WTC11 (cell line): Measurements from ENCODE around the gene BMP7. TPM values are rescaled to one million over a fixed set of nuclear protein-coding genes. Genes with fewer than 3 reads are reported as not detected.

Source experiments
- ATAC-seq: fragments of 200-7000 bp; cut with Tn5 transposase; 2 replicates; pipeline ENCODE4 v1.10.0; 2021; ENCODE audit warnings: mild to moderate bottlenecking, moderate library complexity
- CTCF ChIA-PET: fragments of 300-600 bp; sonication (Branson Sonifier 250); formaldehyde crosslinking; loops from one replicate; lab custom pipeline; 2021; ENCODE audit warnings: antibody characterized with exemption; lab: Charles Lee
- POLR2A ChIA-PET: fragments of 350-600 bp; sonication (Branson Sonifier 250); formaldehyde crosslinking; loops from one replicate; lab custom pipeline; 2021; ENCODE audit warnings: antibody characterized with exemption; lab: Charles Lee
- DNase-seq: peaks from one replicate; pipeline ENCODE4 v3.0.0; 2021; ENCODE audit warnings: low spot score
- H3K27ac Mint-ChIP-seq: 2 replicates; pipeline ENCODE4 v1.8.0; 2021; ENCODE audit warnings: mixed read lengths
- H3K27me3 Mint-ChIP-seq: 2 replicates; pipeline ENCODE4 v1.8.0; 2021; ENCODE audit warnings: low read depth, mild to moderate bottlenecking, moderate library complexity, mixed read lengths
- H3K36me3 Mint-ChIP-seq: 2 replicates; pipeline ENCODE4 v1.8.0; 2021; ENCODE audit warnings: mixed read lengths
- H3K4me1 Mint-ChIP-seq: 2 replicates; pipeline ENCODE4 v1.8.0; 2022; ENCODE audit warnings: mixed read lengths
- H3K4me3 Mint-ChIP-seq: 2 replicates; pipeline ENCODE4 v1.8.0; 2021; ENCODE audit warnings: mild to moderate bottlenecking, moderate library complexity, mixed read lengths
- H3K9me3 Mint-ChIP-seq: 2 replicates; pipeline ENCODE4 v1.8.0; 2021; ENCODE audit warnings: mixed read lengths
- E2F1 ChIP-seq: sonication (generic); formaldehyde crosslinking; IDR thresholded peaks from 2 replicates; pipeline ENCODE4 v1.8.0; 2022; ENCODE audit warnings: mild to moderate bottlenecking, missing genetic modification reagents
- FOXK1 ChIP-seq: sonication (generic); formaldehyde crosslinking; IDR thresholded peaks from 2 replicates; pipeline ENCODE4 v1.8.0; 2022; ENCODE audit warnings: mild to moderate bottlenecking, moderate library complexity, missing genetic modification reagents
- FOXP1 ChIP-seq: sonication (generic); formaldehyde crosslinking; IDR thresholded peaks from 2 replicates; pipeline ENCODE4 v1.8.0; 2022; ENCODE audit warnings: missing genetic modification reagents, mild to moderate bottlenecking, moderate library complexity, borderline replicate concordance
- GABPB1 ChIP-seq: sonication (generic); formaldehyde crosslinking; IDR thresholded peaks from 2 replicates; pipeline ENCODE4 v1.8.1; 2023; ENCODE audit warnings: mild to moderate bottlenecking, missing genetic modification reagents
- HMGA2 ChIP-seq: fragments of 250-450 bp; sonication (Bioruptor Pico); IDR thresholded peaks from 2 replicates; pipeline ENCODE4 v1.4.0; 2021; ENCODE audit warnings: mild to moderate bottlenecking, moderate library complexity
- JUN ChIP-seq: sonication (generic); formaldehyde crosslinking; IDR thresholded peaks from 2 replicates; pipeline ENCODE4 v1.8.0; 2023; ENCODE audit warnings: mild to moderate bottlenecking, missing genetic modification reagents
- KAT7 ChIP-seq: sonication (generic); formaldehyde crosslinking; IDR thresholded peaks from 2 replicates; pipeline ENCODE4 v1.8.1; 2023; ENCODE audit warnings: missing genetic modification reagents, mild to moderate bottlenecking, borderline replicate concordance
- NR3C1 ChIP-seq: sonication (generic); formaldehyde crosslinking; conservative IDR thresholded peaks from 2 replicates; pipeline ENCODE4 v1.8.1; 2023; ENCODE audit warnings: low read depth, mild to moderate bottlenecking, missing genetic modification reagents
- RELA ChIP-seq: sonication (generic); formaldehyde crosslinking; IDR thresholded peaks from 2 replicates; pipeline ENCODE4 v1.8.1; 2022; ENCODE audit warnings: missing genetic modification reagents, mild to moderate bottlenecking, borderline replicate concordance
- SP1 ChIP-seq: sonication (generic); formaldehyde crosslinking; conservative IDR thresholded peaks from 2 replicates; pipeline ENCODE4 v1.8.1; 2022; ENCODE audit warnings: missing genetic modification reagents
- TP53 ChIP-seq: sonication (generic); formaldehyde crosslinking; IDR thresholded peaks from 2 replicates; pipeline ENCODE4 v1.8.1; 2023; ENCODE audit warnings: mild to moderate bottlenecking, missing genetic modification reagents
- USF2 ChIP-seq: sonication (generic); formaldehyde crosslinking; IDR thresholded peaks from 2 replicates; pipeline ENCODE4 v1.8.1; 2023; ENCODE audit warnings: mild to moderate bottlenecking, missing genetic modification reagents, moderate library complexity
- ZNF121 ChIP-seq: sonication (generic); formaldehyde crosslinking; IDR thresholded peaks from 2 replicates; pipeline ENCODE4 v1.8.0; 2023; ENCODE audit warnings: missing genetic modification reagents
- ZNF219 ChIP-seq: sonication (generic); formaldehyde crosslinking; IDR thresholded peaks from 2 replicates; pipeline ENCODE4 v1.8.0; 2023; ENCODE audit warnings: missing genetic modification reagents, mild to moderate bottlenecking, borderline replicate concordance
- ZNF232 ChIP-seq: sonication (generic); formaldehyde crosslinking; IDR thresholded peaks from 2 replicates; pipeline ENCODE4 v1.8.0; 2022; ENCODE audit warnings: mild to moderate bottlenecking, missing genetic modification reagents
- ZNF425 ChIP-seq: fragments of 250-450 bp; sonication (Bioruptor Pico); conservative IDR thresholded peaks from 2 replicates; pipeline ENCODE4 v1.9.0; 2021; ENCODE audit warnings: mild to moderate bottlenecking
- total RNA-seq: library from RNA; stranded (reverse); gene quantifications from 3 replicates; pipeline ENCODE4 v1.2.3, GENCODE V29; 2021
- TF ChIP-seq, protein P1 (sequence below): sonication (generic); formaldehyde crosslinking; IDR thresholded peaks from 2 replicates; pipeline ENCODE4 v1.8.1; 2022; ENCODE audit warnings: low read depth, missing genetic modification reagents, borderline replicate concordance
- TF ChIP-seq, protein P2 (sequence below): fragments of 200-600 bp; IDR thresholded peaks from 2 replicates; pipeline ENCODE4 v1.8.0; 2022; ENCODE audit warnings: antibody characterized with exemption
- TF ChIP-seq, protein P3 (sequence below): fragments of 250-450 bp; sonication (Bioruptor Pico); IDR thresholded peaks from 2 replicates; pipeline ENCODE4 v1.9.0; 2021; ENCODE audit warnings: mild to moderate bottlenecking

BMP7 gene
- total RNA-seq, 1 experiment from 2014 or later, result 40.7 TPM

- H3K4me3 Mint-ChIP-seq, result no peak overlapping the region
- ChIA-PET CTCF (no interaction called here), POLR2A (no interaction called here)
- DNase-seq (no peak), ATAC-seq (no peak)
- peaks cover 2% of the 10 kb centered on the region; the same call in 1 of the 2 replicates for H3K36me3 Mint-ChIP-seq
- TF ChIP-seq SP1 (CRISPR knock-in tag) (no peak), ZNF121 (CRISPR knock-in tag) (no peak), FOXP1 (CRISPR knock-in tag) (no peak), JUN (CRISPR knock-in tag) (no peak), ZNF425 (CRISPR knock-in tag) (no peak), E2F1 (CRISPR knock-in tag) (no peak), USF2 (CRISPR knock-in tag) (no peak), GABPB1 (CRISPR knock-in tag) (no peak), FOXK1 (CRISPR knock-in tag) (no peak), TP53 (CRISPR knock-in tag) (no peak), NR3C1 (no peak), ZNF219 (CRISPR knock-in tag) (no peak), HMGA2 (CRISPR knock-in tag) (no peak), KAT7 (CRISPR knock-in tag) (no peak), RELA (CRISPR knock-in tag) (no peak), ZNF232 (CRISPR knock-in tag) (no peak)
- TF ChIP-seq, protein P1, sequence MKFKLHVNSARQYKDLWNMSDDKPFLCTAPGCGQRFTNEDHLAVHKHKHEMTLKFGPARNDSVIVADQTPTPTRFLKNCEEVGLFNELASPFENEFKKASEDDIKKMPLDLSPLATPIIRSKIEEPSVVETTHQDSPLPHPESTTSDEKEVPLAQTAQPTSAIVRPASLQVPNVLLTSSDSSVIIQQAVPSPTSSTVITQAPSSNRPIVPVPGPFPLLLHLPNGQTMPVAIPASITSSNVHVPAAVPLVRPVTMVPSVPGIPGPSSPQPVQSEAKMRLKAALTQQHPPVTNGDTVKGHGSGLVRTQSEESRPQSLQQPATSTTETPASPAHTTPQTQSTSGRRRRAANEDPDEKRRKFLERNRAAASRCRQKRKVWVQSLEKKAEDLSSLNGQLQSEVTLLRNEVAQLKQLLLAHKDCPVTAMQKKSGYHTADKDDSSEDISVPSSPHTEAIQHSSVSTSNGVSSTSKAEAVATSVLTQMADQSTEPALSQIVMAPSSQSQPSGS, result no peak
- TF ChIP-seq, protein P2, sequence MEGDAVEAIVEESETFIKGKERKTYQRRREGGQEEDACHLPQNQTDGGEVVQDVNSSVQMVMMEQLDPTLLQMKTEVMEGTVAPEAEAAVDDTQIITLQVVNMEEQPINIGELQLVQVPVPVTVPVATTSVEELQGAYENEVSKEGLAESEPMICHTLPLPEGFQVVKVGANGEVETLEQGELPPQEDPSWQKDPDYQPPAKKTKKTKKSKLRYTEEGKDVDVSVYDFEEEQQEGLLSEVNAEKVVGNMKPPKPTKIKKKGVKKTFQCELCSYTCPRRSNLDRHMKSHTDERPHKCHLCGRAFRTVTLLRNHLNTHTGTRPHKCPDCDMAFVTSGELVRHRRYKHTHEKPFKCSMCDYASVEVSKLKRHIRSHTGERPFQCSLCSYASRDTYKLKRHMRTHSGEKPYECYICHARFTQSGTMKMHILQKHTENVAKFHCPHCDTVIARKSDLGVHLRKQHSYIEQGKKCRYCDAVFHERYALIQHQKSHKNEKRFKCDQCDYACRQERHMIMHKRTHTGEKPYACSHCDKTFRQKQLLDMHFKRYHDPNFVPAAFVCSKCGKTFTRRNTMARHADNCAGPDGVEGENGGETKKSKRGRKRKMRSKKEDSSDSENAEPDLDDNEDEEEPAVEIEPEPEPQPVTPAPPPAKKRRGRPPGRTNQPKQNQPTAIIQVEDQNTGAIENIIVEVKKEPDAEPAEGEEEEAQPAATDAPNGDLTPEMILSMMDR, result no peak
- TF ChIP-seq, protein P3, sequence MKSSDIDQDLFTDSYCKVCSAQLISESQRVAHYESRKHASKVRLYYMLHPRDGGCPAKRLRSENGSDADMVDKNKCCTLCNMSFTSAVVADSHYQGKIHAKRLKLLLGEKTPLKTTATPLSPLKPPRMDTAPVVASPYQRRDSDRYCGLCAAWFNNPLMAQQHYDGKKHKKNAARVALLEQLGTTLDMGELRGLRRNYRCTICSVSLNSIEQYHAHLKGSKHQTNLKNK (CRISPR knock-in tag), result no peak
- no peaks in the 10 kb centered on the region for H3K9me3 Mint-ChIP-seq
- H3K27ac Mint-ChIP-seq, result peak overlapping the region; percentile 74; the same call in 1 of the 2 replicates
- no peaks in the 10 kb centered on the region for H3K27me3 Mint-ChIP-seq
- H3K4me1 Mint-ChIP-seq, result peaks cover 19% of the 10 kb centered on the region
Measured at GRCh38 chr20:57195469-57196100, 70.9 kb downstream of the BMP7 start.
